GM19351 (cell line): ENCODE measurements around the gene CD69.

Experiments used
- ATAC-seq: cut with Tn5 transposase; IDR thresholded peaks from one replicate; pipeline ENCODE4 v1.9.1; 2021; ENCODE audit warnings: mild to moderate bottlenecking, moderate library complexity; ENCODE audit not compliant: unreplicated experiment

Gene CD69

DNA sequence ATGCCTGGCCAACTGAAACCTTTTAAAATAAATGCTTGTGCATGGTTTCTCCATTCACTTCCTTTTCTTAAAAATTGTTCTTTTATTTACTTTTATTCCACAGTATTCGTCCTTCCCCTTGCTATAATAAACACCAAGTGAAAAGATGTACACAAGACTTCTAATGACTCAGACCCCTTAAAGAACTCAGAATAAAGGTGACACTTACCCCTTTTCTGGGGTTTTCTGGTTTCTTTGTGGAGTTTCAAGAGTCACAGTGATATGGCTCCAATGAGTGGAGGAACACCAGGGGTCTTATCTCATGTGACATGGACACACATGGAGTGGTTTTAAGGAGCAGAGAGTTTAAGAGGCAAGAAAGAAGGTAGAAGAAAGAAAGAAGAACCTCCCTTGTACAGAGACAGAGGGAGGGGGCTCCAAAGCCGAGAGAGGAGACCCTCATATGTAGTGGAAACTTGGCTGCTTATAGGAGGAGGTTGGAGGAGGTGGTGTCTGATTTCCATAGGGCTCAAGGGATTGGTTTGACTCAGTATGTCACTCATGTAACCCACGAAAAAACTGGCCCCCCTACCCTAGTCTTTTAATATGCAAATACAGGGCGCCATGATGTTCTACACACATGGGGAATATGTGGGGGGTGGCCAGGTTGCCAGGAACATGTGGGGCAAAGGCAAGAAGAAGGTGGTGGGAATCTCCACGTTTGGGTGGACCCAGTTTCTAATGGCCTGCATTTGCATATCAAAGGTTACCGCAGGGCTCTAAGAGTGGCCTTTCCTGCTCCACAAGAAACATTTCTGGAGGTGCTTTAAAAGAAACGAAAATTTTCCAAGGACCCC lies 22.1 kb upstream of the CD69 start:
- ATAC-seq, result no peak

DNA sequence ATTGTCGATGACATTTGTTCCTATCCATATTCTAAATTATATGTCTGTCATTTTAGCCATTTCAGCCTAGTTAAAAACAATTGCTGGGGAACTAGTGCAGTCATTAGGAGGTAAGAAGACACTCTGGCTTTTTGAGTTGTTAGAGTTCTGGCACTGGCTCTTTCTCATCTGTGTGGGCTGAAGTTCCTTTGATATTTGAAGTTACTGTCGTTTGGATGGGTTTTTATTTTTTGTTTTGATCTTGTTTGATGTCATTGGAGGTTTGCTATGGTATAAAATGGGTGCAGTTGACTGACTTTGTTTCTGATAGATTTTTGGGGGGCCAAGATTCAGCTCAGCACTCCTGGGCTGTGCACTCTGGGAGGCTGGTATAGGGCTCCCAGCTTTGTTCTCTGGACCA lies 20.7 kb upstream of the CD69 start:
- no peak for ATAC-seq

DNA sequence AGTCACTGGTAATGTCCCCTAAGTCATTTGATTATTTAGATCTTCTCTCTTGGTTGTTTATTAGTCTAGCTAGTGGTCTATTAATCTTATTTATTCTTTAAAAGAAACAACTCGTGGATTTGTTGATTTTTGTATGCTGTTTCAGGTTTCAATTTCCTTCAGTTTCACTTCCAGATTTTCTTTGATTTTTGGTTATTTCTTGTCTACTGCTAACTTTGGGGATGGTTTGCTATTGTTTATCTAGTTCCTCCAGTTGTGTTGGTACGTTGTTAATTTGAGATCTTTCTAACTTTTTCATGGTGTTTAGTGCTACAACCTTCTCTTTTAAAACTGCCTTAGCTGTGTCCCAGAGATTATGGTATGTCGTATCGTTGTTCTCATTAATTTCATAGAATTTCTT lies 18.5 kb upstream of the CD69 start:
- no peak for ATAC-seq

DNA sequence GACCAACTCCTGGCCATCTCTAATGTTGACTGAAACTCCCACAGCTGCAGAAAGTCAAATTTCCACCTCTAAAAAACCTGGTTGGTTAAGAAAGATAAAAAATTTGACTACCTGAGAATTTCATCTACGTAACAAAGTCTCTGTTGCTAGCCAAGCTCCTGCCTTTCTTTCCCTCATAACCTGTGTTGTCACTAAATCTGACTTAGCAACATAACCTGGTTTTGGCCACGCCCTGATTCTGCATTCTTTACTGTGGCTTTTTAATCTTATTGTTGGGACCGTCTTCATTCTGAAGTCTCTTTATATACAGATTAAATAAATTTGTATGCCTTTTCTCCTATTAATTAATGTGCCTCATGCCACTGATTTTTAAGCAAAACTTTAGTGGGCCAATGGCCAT lies 16.1 kb upstream of the CD69 start:
- ATAC-seq, result no peak

DNA sequence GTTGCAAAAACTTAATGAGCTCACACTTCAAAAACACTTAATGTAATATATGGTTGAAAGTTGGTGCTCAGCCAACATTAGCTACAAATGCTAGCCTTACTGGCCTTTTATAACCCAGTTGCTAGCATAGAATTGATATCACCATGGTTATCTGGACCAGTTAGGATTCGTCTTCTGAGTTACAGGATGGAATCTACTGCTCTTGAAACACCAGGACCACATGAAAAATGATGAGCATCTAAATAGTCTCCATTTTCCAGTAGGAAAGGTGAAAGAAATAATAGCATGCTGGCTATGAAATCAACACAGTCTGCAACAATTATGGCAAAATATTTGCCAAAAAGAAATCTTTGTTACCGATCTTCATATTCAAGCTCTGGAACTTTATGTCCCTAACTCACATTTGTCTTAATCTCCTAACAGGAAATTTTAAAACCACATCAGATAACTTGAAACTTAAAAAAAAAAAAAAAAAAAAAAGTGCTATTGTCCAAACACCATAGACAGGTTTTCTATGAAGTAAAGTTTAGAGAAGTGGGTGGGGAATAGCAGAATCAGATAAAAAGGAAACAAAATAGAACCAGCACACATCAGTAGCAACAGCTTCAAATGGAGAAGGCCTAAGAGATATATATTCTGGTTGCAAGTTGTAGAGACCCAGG lies 12.6 kb upstream of the CD69 start:
- no peak for ATAC-seq

DNA sequence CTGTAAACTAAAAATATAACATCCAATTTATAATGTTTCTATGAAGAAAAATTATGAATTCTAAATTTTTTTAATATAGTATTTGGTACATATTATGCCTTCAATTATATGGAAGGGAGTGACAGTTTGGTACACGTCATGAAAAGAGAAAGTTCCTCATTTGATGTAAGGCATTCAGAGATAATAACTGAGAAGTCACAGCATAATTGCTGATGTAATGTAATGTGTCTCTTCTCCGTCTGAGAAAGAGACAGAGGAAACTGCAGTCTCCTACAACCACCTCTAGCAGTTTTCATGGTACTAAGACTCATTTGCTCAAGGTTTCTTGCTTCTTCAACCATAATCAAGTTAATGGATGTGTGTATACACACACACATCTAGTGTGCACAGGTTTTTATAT lies 2.3 kb upstream of the CD69 start:
- no peak for ATAC-seq

DNA sequence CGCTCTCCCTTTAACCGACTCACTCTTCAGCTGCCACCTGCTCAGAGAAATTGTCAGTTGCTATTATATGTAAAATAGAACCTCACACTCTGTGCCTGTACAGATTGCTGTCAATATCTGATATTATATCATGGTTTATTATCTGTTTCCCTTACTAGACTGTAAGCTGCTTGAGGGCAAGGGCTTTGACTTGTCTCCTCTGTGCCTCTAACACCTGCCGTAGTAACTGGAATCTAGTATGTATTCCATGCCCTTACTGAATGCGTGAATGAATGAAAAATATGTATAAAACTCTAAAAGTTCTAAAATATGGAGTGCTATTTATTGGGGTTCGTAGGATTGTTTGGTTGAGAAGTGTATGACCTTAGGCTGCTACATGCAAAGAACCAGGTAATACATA lies 1.7 kb upstream of the CD69 start:
- no peak for ATAC-seq

DNA sequence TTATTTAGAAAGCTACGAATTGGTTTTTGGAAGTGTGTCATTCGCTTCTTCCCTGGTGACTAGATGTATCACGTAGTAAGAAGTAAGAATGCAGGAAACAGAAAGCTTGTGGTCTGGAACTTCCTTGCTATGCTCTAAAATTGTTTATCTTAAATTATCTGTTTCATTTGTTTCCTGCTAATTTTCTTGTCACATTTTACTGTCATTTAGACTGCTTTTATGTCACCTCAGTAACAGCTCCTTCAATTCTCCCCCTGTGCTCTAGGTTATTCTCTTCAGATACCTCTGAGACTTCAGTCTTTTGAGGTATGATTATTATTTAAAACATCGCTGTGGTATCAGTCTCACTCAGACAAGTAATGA lies 699 bp upstream of the CD69 start:
- ATAC-seq, result no peak

DNA sequence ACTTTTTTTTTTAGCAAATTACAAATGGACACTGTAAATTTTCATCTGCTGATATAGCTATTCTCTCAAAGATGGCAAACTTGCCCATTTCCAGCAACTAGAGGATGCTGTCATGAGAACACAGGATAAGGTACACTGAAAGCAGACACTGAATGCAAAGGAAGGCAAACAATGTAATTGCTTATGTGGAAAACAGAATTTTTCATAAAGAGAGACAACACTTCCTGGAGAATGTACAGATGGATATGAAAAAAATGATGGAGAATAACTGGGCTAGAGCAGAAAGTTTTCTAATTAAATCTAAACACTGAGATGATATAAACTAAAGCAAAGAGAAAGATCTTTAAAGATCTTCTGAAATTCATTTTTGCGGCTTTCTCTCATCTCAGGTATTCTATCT lies 581 bp downstream of the CD69 start:
- no peak for ATAC-seq

DNA sequence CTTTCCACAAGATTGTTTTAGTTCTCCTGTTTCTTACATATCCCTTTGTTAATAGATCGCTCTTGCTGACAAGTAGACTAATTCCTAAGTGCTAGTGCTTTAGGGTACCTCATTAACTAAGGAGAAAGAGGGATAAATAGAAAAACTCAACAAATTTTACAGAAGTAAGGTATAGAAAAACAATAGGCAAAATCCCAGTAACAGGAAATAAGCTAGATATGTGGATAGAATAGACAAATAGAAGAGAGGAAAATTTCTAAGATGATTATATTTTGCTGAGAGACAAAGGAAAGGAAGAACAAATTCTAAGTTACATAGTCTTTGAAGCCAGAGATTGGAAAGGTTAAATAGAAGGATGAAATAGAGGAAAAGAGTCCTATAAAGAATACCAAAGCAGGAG lies 1.0 kb downstream of the CD69 start:
- no peak for ATAC-seq

DNA sequence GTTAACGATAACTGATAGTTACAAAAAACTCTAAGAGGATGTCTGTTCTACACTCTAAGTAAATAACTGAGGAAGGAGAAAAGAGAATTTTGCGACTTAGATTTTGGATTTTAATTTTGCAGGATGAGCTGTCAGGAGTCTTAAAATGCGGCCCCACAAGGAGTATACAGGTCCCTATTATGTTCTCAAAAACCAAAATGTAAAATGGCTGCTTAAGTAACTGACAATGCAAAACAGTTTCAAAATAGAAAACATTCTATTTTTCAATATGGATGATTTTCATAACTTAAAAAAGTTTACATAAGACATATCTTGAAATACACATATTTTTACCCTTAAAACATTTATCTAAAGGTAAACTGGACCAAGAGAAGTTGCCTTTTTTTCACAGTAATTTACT lies 2.6 kb downstream of the CD69 start:
- ATAC-seq, result no peak

DNA sequence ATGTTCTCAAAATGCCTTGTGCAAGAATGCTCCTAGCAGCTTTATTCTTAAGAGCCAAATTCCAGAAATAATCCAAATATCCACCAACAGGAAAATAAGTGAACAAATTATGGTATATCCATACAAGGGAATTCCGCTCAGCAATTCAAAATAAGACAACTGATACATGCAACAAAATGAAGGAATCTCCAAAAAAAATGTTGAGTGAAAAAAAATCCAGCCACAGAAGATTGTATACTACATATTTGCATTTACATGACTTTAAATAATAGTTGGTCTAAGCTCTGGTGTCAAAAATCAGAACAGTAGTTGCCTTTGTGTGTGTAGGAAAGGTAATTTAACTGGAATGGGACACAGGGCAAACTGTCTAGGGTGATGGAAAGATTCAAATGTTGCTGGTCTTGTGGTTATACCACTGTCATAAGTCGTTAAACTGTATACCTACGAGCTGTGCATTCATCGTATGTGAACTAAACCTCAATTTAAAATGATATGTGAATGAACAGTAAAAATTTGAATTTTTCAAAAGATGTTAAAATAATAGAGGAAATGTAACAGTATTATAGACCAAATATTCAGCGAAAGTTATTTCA lies 3.2 kb downstream of the CD69 start:
- ATAC-seq, result no peak

DNA sequence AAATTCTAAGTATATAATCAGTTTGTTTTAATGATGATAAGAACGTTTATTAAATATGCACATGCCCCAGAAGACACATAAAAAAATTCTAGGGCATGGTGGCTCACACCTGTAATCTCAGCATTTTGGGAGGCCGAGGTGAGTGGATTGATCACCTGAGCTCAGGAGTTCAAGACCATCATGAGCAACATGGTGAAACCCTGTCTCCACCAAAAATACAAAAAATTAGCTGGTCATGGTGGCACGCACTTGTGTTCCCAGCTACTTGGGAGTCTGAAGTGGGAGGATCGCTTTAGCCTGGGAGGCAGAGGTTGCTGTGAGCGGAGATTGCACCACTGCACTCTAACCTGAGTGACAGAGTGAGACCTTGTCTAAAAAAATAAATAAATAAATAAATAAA lies 4.0 kb downstream of the CD69 start:
- no peak for ATAC-seq

DNA sequence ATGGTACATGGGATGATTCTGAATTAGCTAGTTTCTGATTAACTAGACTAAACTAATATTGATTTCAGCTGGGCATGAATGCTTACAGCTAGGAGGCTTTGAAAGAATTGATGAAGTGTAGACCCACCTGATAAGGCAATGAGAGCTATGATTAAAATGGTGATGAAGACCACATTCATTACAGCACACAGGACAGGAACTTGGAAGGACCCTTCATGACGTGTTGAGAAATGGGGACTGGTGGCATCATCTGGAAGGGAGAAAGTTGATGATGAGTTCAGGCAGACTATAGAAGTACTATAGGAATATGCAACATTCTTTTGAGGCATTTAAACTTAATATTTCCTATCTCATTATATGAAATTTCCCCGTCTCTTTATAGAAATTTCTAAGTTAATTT lies 4.5 kb downstream of the CD69 start:
- no peak for ATAC-seq

DNA sequence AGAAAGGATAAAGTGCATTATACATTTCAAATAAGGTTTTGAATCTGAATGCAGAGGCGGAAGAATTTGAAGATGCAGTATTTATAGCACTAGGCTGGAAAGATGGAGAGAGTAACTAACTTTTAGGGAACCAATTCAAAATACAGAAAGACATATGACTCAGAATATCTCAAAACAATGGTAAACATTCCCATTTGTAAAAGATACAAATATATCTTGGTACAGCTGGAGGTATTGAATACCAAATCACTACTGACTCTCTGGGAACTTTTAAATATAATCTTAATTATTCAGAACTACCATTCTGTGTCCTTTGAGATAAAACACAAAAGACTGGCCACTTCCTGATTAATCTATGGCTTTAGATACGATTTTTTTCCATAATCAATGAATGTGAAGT lies 5.1 kb downstream of the CD69 start:
- no peak for ATAC-seq

DNA sequence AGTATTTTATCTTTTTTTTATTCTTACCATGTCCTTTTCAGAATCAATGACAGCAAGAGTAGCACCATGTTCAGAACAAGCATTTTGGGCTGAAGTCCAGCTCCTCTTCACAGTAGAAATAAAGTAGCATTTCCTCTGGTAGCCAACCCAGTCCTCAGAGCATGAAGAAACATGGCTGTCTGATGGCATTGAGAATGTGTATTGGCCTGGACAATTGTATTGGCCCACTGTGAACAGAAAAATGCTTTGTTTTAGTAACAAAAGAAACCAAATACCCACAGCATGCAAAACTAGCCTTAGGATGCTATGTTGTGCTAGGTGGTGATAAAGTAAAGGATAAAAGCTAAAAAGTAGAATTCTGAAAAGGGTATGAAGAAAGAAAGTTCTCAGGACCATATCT lies 5.7 kb downstream of the CD69 start:
- ATAC-seq, result no peak

DNA sequence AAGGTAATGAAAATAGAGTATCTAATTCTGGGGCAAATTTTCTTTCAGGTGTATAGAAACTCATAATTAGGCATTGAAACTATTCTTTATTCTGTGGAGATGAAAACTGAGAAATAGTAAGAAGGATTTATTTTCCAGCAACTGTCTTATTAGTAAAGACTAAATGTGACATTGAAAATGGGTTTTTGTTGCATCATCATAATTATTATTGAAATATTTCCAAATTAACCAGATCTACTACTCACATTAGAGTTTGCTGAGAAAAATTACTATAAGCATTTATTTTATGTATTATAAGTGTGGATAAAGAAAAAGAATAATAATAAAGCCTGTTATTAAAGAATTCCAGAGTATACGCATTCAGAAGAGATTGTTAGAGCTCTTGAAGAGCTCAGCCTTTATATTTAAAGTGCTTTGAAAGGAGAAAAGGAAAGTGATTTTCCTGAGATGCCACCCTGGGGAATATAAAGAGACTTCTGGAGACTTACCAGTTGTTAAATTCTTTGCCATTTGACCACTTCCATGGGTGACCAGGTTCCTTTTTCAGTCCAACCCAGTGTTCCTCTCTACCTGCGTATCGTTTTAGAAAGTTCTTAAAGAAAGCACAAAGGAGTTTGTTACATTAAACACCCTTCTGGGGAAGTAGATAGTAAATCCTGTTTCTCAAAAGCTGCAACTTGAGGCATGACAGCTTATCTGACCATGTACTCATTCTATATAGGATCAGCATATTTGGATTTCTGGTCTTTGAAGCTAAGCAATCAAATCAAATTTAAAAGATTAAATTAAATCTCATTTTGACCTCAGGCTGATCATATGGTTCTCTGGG lies 6.4 kb downstream of the CD69 start:
- no peak for ATAC-seq

DNA sequence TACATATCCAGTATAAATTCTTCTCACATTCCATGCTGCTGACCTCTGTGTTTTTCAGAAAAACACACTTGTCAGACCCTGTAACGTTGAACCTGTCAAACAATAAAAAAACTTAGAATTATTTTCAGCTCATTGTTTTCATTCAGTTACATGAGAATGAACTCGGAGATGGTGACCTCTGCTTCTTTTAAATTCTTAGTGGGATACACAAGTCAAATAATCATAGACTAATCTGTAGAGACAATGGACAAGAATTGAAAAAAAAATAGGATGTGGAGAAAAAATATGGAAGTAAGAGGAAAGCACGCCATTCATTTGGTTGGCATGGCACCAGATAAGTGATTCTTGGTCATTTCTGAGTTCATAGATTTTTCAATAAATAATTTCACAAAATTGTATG lies 7.2 kb downstream of the CD69 start:
- ATAC-seq, result no peak

DNA sequence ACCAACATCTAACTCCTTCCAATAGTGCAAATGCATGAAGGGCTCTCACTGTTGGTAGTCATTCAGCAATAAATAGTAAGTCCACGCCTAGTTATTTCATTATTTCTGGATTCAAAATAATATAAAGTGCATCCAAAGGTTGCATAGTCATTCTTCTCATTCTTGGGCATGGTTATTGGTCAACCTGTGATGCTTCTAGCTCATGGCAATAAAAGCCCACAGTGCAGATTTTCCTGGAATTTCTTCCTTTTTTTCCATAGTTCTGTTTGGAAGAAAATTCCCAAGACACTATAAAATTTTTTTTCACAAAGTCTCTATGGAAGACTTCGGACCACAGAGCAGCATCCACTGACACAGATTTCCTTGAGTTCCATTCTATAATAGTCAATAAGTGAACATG lies 7.6 kb downstream of the CD69 start:
- no peak for ATAC-seq

DNA sequence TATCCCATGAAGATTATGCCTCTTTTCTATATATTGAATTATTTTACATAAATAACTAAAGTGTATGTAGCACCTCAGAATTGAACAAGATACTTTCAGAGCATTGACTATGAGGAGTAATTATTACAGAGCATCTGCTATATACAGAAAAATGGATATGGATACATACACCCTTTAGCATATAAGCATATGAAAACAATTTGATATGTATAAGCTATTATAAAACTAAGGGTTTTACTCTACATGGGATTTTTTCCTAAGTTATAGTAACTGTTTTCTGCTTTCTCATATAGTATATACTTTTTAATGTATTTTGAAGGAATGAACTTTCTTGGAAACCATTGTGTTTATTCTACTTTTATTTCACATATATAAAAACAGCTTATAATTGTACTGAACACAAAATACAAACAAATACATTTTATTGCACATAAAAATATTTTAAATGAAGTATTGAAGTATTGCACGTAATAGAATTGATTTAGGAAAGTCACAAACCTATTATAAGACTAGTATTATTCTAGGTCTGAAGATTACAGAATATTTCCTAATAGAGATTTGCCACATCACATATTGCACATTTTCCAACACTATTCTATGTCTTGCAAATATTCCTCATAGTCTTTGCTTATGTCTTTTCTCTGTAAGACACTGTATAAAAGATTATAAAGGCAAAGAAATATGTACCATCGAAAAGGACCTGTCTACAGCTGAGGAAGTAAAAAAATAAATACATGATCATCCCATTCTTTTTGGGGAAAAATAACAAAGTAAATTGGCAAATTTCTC lies 8.4 kb downstream of the CD69 start:
- ATAC-seq, result no peak
